Measurements from ENCODE around the gene CTNND1. TPM values are rescaled to one million over a fixed set of nuclear protein-coding genes. Genes with fewer than 3 reads are reported as not detected.

The CTNND1 gene
- total and polyA plus RNA-seq, 2 experiments from 2014 or later = 39.1 to 136 TPM

DNA sequence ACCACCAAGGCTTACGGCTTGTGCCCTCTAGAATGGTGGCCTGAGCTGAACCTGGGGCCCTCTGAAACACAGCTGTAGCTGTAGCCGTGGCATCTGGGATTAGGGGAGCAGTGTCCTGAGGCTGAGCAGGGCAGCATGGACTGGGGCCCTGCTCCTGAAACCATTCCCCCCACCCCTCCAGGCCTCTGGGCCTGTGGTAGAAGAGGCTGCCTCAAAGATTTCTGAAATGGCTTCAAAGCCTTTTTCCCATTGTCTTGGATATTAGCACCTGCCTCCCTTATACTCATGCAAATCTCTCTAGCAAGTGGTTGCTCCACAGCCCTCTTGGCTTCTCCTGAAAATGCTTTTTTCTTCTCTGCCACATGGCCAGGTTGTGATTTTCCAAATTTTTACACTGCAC, 106.9 kb downstream of the CTNND1 start:
- Histone ChIP-seq H3F3A (replicated peaks; ENCODE audit: low read depth) (no peaks in the 10 kb centered on the region), H2AFZ (0 out of 2 replicates have a peak overlapping the region, but pooled peaks have one; percentile 85), H3K9me2 (ENCODE audit: insufficient read depth) (peaks cover 27% of the 10 kb centered on the region), H3K36me3 (ENCODE audit: insufficient read depth) (no peaks in the 10 kb centered on the region), H3K79me2 (replicated peaks; ENCODE audit: insufficient read depth) (no peaks in the 10 kb centered on the region), H4K20me1 (replicated peaks; ENCODE audit: insufficient read depth) (no peaks in the 10 kb centered on the region), H3K4me1 (ENCODE audit: insufficient read depth) (peaks cover 24% of the 10 kb centered on the region), H3K4me3 (no peak overlapping the region), H3K4me2 (peak overlapping the region; percentile 37), H3K27me3 (ENCODE audit: insufficient read depth) (no peaks in the 10 kb centered on the region), H3K27ac (ENCODE audit: low read depth) (peak overlapping the region; percentile 67; the same call in 1 of the 2 replicates)
- peak overlapping the region; percentile 49; the same call in 1 of the 2 replicates for H3K27ac Mint-ChIP-seq
- H3K4me3 Mint-ChIP-seq = peak overlapping the region; percentile 28; the same call in 1 of the 3 replicates
- H3K9me3 Mint-ChIP-seq = peaks cover 6% of the 10 kb centered on the region; the same call in 2 of the 3 replicates
- H3K4me1 Mint-ChIP-seq = peaks cover 34% of the 10 kb centered on the region
- ATAC-seq = peak; percentile 98
- H3K36me3 Mint-ChIP-seq (ENCODE audit: low read depth) = peaks cover 6% of the 10 kb centered on the region
- H3K27me3 Mint-ChIP-seq (ENCODE audit: insufficient read depth, low read depth, poor library complexity) = peaks cover 10% of the 10 kb centered on the region
- TF ChIP-seq, protein P1, sequence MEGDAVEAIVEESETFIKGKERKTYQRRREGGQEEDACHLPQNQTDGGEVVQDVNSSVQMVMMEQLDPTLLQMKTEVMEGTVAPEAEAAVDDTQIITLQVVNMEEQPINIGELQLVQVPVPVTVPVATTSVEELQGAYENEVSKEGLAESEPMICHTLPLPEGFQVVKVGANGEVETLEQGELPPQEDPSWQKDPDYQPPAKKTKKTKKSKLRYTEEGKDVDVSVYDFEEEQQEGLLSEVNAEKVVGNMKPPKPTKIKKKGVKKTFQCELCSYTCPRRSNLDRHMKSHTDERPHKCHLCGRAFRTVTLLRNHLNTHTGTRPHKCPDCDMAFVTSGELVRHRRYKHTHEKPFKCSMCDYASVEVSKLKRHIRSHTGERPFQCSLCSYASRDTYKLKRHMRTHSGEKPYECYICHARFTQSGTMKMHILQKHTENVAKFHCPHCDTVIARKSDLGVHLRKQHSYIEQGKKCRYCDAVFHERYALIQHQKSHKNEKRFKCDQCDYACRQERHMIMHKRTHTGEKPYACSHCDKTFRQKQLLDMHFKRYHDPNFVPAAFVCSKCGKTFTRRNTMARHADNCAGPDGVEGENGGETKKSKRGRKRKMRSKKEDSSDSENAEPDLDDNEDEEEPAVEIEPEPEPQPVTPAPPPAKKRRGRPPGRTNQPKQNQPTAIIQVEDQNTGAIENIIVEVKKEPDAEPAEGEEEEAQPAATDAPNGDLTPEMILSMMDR (conservative IDR thresholded peaks at IDR 0.05; ENCODE audit: low read depth in 2 of 2) = no peak
- TF ChIP-seq ZNF462 (CRISPR knock-in tag; IDR thresholded peaks at IDR 0.05) (peak; percentile 88), NANOG (IDR thresholded peaks at IDR 0.05; ENCODE audit: borderline replicate concordance) (0 out of 2 replicates have a peak, but pooled peaks have one; percentile 30)
- DNase-seq (ENCODE audit: low spot score) = peak; percentile 91

Small RNA genes within 50 kb of the gene (small RNA-seq; reads per million reads assigned to genes)
- gene AP001931.1 (ENCODE audit: low replicate concordance) (not detected), gene TMX2-CTNND1 (ENCODE audit: low replicate concordance) (not detected)

Other genes starting within 250 kb of the CTNND1 start
- 49.7 and 49.8 TPM in 2 replicates for gene SLC43A1, start 246.1 kb upstream of the CTNND1 start, total RNA-seq (2014; rRNA removed; shearing (Covaris generic))
- 19.6 and 19.7 TPM in 2 replicates for gene SLC43A1, start 246.1 kb upstream of the CTNND1 start, polyA plus RNA-seq (2016; fragmentation: Nextera tagmentation; extraction: Ambion mirVana)
- 59.1 and 75.8 TPM in 2 replicates for gene TIMM10, start 231.0 kb upstream of the CTNND1 start, total RNA-seq (2014; rRNA removed; shearing (Covaris generic))
- gene TIMM10, start 231.0 kb upstream of the CTNND1 start, polyA plus RNA-seq (2016; fragmentation: Nextera tagmentation; extraction: Ambion mirVana) = 193 and 194 TPM in 2 replicates
- 0.31 TPM in 1 of 2 replicates, not detected in the other for gene SMTNL1, start 224.2 kb upstream of the CTNND1 start, total RNA-seq (2014; rRNA removed; shearing (Covaris generic))
- gene SMTNL1, start 224.2 kb upstream of the CTNND1 start, polyA plus RNA-seq (2016; fragmentation: Nextera tagmentation; extraction: Ambion mirVana) = 0.14 and 0.70 TPM in 2 replicates
- 42.2 and 52.0 TPM in 2 replicates for gene UBE2L6, start 194.1 kb upstream of the CTNND1 start, total RNA-seq (2014; rRNA removed; shearing (Covaris generic))
- gene UBE2L6, start 194.1 kb upstream of the CTNND1 start, polyA plus RNA-seq (2016; fragmentation: Nextera tagmentation; extraction: Ambion mirVana) = 46.0 and 46.5 TPM in 2 replicates
- gene SERPING1, start 164.1 kb upstream of the CTNND1 start, total RNA-seq (2014; rRNA removed; shearing (Covaris generic)) = 40.8 and 42.3 TPM in 2 replicates
- 49.8 and 54.7 TPM in 2 replicates for gene SERPING1, start 164.1 kb upstream of the CTNND1 start, polyA plus RNA-seq (2016; fragmentation: Nextera tagmentation; extraction: Ambion mirVana)
- 0.82 TPM in 1 of 2 replicates, not detected in the other for gene YPEL4, start 111.9 kb upstream of the CTNND1 start, total RNA-seq (2014; rRNA removed; shearing (Covaris generic))
- gene YPEL4, start 111.9 kb upstream of the CTNND1 start, polyA plus RNA-seq (2016; fragmentation: Nextera tagmentation; extraction: Ambion mirVana) = 1.1 and 1.2 TPM in 2 replicates
- 25.2 and 25.4 TPM in 2 replicates for gene CLP1, start 104.0 kb upstream of the CTNND1 start, total RNA-seq (2014; rRNA removed; shearing (Covaris generic))
- 14.4 and 16.8 TPM in 2 replicates for gene CLP1, start 104.0 kb upstream of the CTNND1 start, polyA plus RNA-seq (2016; fragmentation: Nextera tagmentation; extraction: Ambion mirVana)
- gene ZDHHC5, start 93.7 kb upstream of the CTNND1 start, total RNA-seq (2014; rRNA removed; shearing (Covaris generic)) = 35.7 and 42.3 TPM in 2 replicates
- 15.7 and 16.9 TPM in 2 replicates for gene ZDHHC5, start 93.7 kb upstream of the CTNND1 start, polyA plus RNA-seq (2016; fragmentation: Nextera tagmentation; extraction: Ambion mirVana)
- 15.2 and 17.7 TPM in 2 replicates for gene MED19, start 49.6 kb upstream of the CTNND1 start, total RNA-seq (2014; rRNA removed; shearing (Covaris generic))
- 64.2 and 64.9 TPM in 2 replicates for gene MED19, start 49.6 kb upstream of the CTNND1 start, polyA plus RNA-seq (2016; fragmentation: Nextera tagmentation; extraction: Ambion mirVana)
- gene TMX2, start 49.2 kb upstream of the CTNND1 start, total RNA-seq (2014; rRNA removed; shearing (Covaris generic)) = 61.1 and 69.3 TPM in 2 replicates
- 56.0 and 59.2 TPM in 2 replicates for gene TMX2, start 49.2 kb upstream of the CTNND1 start, polyA plus RNA-seq (2016; fragmentation: Nextera tagmentation; extraction: Ambion mirVana)
- gene SELENOH, start 20.3 kb upstream of the CTNND1 start, total RNA-seq (2014; rRNA removed; shearing (Covaris generic)) = 282 and 311 TPM in 2 replicates
- gene SELENOH, start 20.3 kb upstream of the CTNND1 start, polyA plus RNA-seq (2016; fragmentation: Nextera tagmentation; extraction: Ambion mirVana) = 363 and 379 TPM in 2 replicates
- 0.08 TPM in 1 of 2 replicates, not detected in the other for gene BTBD18, start 10.0 kb upstream of the CTNND1 start, total RNA-seq (2014; rRNA removed; shearing (Covaris generic))
- gene BTBD18, start 10.0 kb upstream of the CTNND1 start, polyA plus RNA-seq (2016; fragmentation: Nextera tagmentation; extraction: Ambion mirVana) = 0.29 and 0.31 TPM in 2 replicates

All from GM23338 (cell line).